Activated T-cell treated with anti-CD3 and anti-CD28 coated beads, Interleukin-2, amount 50 U/mL, for 24 hours (primary cell): Measurements from ENCODE around the gene MCCC2.
"Not testable (repeated sequence)": the region's sequence is repeated elsewhere in the genome, so short reads cannot be mapped to it uniquely, and the experiment has no call there.

Source experiments
- DNase-seq: peaks from one replicate; pipeline ENCODE4 v3.0.0-alpha.2; 2020
- H3K27ac Mint-ChIP-seq: 2 replicates; pipeline ENCODE4 v1.8.0; 2020; ENCODE audit warnings: mild to moderate bottlenecking, mixed read lengths
- H3K27me3 Mint-ChIP-seq: 2 replicates; pipeline ENCODE4 v1.8.0; 2020; ENCODE audit warnings: mixed read lengths
- H3K36me3 Mint-ChIP-seq: 2 replicates; pipeline ENCODE4 v1.8.0; 2020; ENCODE audit warnings: low read depth, mixed read lengths
- H3K4me1 Mint-ChIP-seq: 2 replicates; pipeline ENCODE4 v1.8.0; 2020; ENCODE audit warnings: low read depth, mixed read lengths
- H3K4me3 Mint-ChIP-seq: 2 replicates; pipeline ENCODE4 v1.8.0; 2020; ENCODE audit warnings: mild to moderate bottlenecking, moderate library complexity, mixed read lengths
- H3K9me3 Mint-ChIP-seq: 2 replicates; pipeline ENCODE4 v1.8.0; 2020; ENCODE audit warnings: mixed read lengths

The MCCC2 gene

DNA sequence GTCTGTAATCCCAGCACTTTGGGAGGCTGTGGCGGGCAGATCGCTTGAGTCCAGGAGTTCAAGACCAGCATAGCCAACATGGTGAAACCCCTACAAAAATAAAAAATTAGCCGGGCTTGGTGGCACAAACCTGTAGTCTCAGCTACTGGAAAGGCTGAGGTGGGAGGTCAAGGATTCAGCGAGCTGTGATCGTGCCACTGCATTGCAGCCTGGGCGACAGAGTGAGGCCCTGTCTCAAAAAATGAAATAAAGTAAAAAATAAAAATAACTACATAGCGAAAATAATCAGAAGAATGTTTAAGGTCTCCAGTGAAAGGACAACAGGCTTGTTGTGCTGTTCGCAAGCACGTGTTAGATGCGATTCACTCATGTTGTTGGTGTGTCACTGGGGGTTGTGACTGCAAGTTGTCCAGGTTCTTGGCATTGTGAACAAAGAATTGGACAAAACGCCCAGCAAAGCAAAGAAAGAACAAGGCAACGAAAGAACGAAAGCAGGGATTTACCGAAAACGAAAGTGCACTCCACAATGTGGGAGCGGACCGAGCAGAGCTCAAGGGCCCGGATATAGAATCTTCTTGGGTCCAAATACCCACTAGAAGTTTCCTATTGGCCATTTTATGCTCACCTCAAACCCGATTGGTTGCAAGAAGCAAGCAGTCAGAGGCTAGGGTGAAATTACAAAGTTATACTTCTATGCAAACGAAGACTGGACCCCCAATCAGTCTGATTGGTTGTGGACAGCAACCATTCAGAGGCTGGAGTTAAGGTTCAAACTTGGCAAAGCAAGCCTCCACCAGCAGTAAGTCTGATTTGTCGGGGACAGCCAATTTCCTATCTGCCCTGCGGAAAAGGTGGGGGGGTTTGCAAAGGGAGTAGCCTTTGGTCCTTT is 844 bp upstream of the MCCC2 start:
- H3K36me3 Mint-ChIP-seq, result peaks cover 29% of the 10 kb centered on the region
- peak overlapping the region; percentile 99 for H3K27ac Mint-ChIP-seq
- no peak for DNase-seq
- H3K4me3 Mint-ChIP-seq, result peak overlapping the region; percentile 83
- peaks cover 37% of the 10 kb centered on the region for H3K4me1 Mint-ChIP-seq
- H3K9me3 Mint-ChIP-seq, result no peaks in the 10 kb centered on the region
- H3K27me3 Mint-ChIP-seq, result no peaks in the 10 kb centered on the region

DNA sequence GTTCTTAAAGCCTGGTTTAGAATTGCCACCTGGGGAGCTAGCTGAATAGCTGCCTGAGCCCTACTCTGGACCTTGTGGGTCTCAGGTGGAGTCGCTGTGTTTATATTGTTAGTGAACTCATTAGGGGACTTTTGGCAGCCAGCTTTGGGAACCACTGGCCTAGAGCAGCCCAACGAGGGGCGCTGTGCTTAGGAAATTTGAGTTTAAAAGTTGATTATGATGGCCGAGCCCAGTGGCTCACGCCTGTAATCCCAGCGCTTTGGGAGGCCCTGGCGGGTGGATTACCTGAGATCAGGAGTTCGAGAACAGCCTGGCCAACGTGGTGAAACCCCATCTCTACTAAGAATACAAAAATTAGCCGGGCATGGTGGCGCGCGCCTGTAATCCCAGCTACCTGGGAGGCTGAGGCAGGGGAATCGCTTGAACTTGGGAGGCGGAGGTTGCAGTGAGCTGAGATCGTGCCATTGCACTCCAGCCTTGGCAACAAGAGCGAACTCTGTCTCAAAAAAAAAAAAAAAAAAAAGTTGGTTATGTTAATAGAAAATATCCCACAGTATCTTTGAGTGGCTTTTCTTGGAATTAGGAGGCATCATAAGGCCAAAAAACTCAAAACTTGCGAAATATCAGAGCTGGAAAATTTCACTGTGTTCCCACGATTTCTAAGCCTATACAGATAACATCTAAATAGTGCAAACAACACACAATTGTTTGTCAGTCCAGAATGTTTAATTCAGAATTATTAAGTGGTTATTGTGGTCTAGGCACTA is 809 bp downstream of the MCCC2 start:
- peak overlapping the region; percentile 99 for H3K27ac Mint-ChIP-seq
- H3K4me1 Mint-ChIP-seq, result peaks cover 39% of the 10 kb centered on the region
- DNase-seq, result no peak
- peak overlapping the region; percentile 83 for H3K4me3 Mint-ChIP-seq
- H3K36me3 Mint-ChIP-seq, result peaks cover 35% of the 10 kb centered on the region
- H3K27me3 Mint-ChIP-seq, result no peaks in the 10 kb centered on the region
- no peaks in the 10 kb centered on the region for H3K9me3 Mint-ChIP-seq

DNA sequence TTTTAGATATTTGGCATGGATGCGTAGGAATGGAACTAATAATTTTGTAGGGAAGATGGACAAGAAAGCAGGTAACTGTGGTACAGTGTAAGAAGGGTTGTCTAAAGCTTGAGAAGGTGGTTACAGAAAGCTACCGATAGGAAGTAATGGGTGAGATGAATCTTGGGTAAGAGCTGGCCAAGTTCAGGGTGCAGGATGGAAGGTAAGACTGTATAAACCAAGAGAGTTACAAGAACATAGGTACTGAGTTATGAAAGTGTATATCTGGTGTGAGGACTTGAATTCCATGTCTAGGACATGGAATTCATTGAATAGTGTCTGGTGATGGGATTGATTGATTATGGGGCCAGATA is 1.4 kb downstream of the MCCC2 start:
- no peak for DNase-seq
- H3K27ac Mint-ChIP-seq, result peak overlapping the region; percentile 44
- no peaks in the 10 kb centered on the region for H3K9me3 Mint-ChIP-seq
- peak overlapping the region; percentile 83 for H3K4me3 Mint-ChIP-seq
- H3K36me3 Mint-ChIP-seq, result peaks cover 38% of the 10 kb centered on the region
- no peaks in the 10 kb centered on the region for H3K27me3 Mint-ChIP-seq
- peaks cover 39% of the 10 kb centered on the region for H3K4me1 Mint-ChIP-seq

DNA sequence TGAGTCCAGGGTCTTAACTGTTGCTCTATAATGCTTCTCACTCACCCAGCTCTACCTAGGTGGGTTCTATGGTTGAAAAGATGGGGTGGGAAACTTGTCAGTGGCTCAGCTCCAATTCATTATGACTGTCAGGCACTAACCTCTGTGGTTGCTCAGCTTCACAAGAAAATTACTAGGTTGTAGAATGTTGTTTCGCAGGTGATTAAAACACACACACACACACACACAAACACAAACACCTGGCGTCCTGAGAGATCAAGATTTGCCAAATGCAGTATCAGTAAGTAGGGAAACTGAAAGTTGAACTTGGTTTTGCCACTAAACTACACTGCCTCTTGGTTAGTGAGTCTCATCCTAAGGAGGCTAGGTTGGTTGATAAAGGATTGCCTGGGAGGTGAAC is 2.8 kb downstream of the MCCC2 start:
- DNase-seq, result no peak
- Mint-ChIP-seq H3K4me1 (peaks cover 39% of the 10 kb centered on the region), H3K4me3 (peak overlapping the region; percentile 83), H3K36me3 (peaks cover 49% of the 10 kb centered on the region), H3K9me3 (no peaks in the 10 kb centered on the region), H3K27ac (peak overlapping the region; percentile 69), H3K27me3 (no peaks in the 10 kb centered on the region)

DNA sequence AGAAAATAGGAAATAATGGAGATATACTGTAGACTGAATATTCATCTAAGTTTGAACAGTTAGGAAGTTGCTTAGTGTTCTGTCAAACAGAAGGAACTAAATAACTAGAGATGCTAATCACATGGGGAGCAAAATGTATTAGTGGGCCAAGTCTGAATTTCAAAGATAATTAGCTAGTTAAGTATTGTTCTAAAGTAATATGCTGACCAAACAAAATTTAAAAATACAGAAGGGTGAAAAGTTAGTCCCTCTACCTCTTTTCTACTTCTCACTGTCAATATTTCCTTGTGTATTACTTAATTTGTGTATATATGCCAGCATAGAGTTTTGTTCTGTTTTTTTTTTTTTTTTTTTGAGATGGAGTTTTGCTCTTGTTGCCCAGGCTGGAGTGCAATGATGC is 4.0 kb downstream of the MCCC2 start:
- H3K4me3 Mint-ChIP-seq, result no peak overlapping the region
- no peaks in the 10 kb centered on the region for H3K27me3 Mint-ChIP-seq
- H3K27ac Mint-ChIP-seq, result no peak overlapping the region
- H3K36me3 Mint-ChIP-seq, result peaks cover 60% of the 10 kb centered on the region
- H3K4me1 Mint-ChIP-seq, result peaks cover 39% of the 10 kb centered on the region
- no peak for DNase-seq
- H3K9me3 Mint-ChIP-seq, result no peaks in the 10 kb centered on the region

DNA sequence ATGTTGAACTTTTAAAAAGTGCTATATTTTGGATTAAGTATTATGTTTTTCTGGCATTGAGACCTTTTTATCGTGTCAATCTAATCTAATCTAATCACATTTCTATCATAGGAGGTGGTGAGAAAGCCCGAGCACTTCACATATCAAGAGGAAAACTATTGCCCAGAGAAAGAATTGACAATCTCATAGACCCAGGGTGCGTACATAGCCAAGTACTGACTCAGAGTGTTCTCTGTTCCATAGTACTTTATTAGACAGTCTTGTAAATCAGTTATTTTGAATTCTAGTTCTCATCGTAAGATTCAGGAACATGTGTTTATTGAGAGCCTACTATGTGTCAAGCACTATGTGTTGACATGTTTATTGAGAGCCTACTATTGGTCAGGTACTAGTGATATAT is 9.0 kb downstream of the MCCC2 start:
- H3K4me1 Mint-ChIP-seq, result peaks cover 20% of the 10 kb centered on the region
- H3K36me3 Mint-ChIP-seq, result peaks cover 74% of the 10 kb centered on the region
- DNase-seq, result no peak
- no peak overlapping the region for H3K4me3 Mint-ChIP-seq
- H3K27me3 Mint-ChIP-seq, result no peaks in the 10 kb centered on the region
- peak overlapping the region; percentile 27 for H3K27ac Mint-ChIP-seq
- H3K9me3 Mint-ChIP-seq, result no peaks in the 10 kb centered on the region

DNA sequence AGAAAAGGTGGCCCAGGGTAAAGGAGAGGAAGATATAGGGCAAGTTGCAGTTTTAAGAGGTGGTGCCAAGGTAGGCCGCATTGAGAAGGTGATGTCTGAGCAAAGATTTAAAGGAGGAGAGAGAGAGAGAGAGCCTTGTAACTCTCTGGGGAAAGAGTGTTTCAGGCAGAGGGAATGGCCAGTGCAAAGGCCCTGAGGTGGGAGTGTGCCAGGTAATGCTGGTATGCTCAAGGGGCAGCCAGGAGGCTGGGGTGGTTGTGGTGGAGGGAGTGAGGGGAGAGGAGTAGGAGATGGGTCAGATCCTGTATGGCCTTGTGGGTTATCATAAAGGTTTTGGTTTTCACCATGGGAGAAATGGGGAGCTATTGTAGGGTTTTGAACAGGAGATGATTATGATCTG is 9.9 kb downstream of the MCCC2 start:
- Mint-ChIP-seq H3K27ac (peak overlapping the region; percentile 2), H3K9me3 (no peaks in the 10 kb centered on the region), H3K27me3 (no peaks in the 10 kb centered on the region), H3K4me3 (no peak overlapping the region), H3K36me3 (peaks cover 78% of the 10 kb centered on the region), H3K4me1 (peaks cover 28% of the 10 kb centered on the region)
- DNase-seq, result no peak

DNA sequence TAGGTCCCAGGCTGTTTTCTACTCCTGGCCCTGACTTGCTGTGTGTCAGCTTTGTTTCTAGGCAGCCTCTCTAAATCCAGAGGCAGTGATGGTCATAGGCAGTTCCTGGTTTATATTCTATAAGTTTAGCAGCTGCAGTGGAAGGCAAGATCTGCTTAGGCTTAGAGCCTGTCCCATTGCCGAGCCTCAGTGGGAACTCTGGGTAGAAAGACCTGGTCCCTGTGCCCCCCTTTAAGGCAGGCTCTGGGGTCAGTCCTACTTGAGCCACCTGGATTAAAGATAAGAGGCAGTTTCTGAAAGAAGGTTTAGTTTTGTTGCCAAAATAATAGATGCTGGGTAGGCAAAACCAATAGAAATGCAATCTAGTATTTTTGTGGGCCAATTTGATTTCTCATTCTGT is 13.6 kb downstream of the MCCC2 start:
- peaks cover 35% of the 10 kb centered on the region for H3K4me1 Mint-ChIP-seq
- peak overlapping the region; percentile 53 for H3K4me3 Mint-ChIP-seq
- H3K36me3 Mint-ChIP-seq, result peaks cover 78% of the 10 kb centered on the region
- no peaks in the 10 kb centered on the region for H3K9me3 Mint-ChIP-seq
- DNase-seq, result no peak
- peak overlapping the region; percentile 95 for H3K27ac Mint-ChIP-seq
- no peaks in the 10 kb centered on the region for H3K27me3 Mint-ChIP-seq

DNA sequence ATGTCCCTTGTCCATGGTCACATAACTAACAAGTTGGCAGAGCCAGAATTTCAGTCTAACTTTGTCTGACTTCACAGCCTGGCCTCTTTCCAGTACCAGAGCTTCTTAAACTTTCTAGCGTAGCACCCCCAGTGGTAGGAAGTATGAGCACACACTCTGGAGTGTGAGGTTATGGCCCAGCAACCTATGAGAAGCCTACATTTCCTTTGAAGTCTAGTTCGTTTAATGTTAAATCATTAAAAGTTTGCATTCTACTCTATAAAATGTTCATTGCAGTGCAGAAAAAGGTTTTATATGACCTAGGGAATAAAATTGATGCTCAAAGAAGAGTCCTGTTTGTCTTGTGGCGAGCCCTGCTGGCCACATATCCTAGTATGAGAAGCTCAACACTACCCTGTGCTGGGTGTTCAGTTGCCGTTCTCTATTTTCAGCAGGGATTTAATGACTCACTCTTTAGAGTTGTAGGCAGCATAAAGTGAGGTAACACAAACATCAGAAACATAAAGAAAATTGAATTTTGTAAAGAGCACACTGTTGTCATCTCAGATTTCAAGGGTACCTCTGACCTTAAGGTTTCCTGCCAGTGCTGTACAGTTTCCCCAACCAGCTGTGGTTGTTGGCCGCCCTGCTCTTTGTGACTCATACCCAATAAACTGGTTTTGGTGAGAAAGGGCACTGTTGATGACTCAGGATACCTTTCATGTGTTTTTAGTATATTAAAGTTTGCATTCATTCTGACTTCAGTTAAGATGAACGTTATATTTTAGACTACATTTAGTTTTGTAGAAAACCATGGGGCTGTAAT is 14.3 kb downstream of the MCCC2 start:
- peak; percentile 70 for DNase-seq
- peak overlapping the region; percentile 95 for H3K27ac Mint-ChIP-seq
- no peaks in the 10 kb centered on the region for H3K9me3 Mint-ChIP-seq
- H3K27me3 Mint-ChIP-seq, result no peaks in the 10 kb centered on the region
- H3K4me1 Mint-ChIP-seq, result peaks cover 35% of the 10 kb centered on the region
- peak overlapping the region; percentile 53 for H3K4me3 Mint-ChIP-seq
- peaks cover 75% of the 10 kb centered on the region for H3K36me3 Mint-ChIP-seq

DNA sequence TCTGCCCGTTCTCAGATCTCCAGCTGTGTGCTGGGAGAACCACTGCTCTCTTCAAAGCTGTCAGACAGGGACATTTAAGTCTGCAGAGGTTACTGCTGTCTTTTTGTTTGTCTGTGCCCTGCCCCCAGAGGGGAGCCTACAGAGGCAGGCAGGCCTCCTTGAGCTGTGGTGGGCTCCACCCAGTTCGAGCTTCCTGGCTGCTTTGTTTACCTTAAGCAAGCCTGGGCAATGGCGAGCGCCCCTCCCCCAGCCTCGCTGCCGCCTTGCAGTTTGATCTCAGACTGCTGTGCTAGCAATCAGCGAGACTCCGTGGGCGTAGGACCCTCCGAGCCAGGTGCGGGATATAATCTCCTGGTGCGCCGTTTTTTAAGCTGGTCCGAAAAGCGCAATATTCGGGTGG is 22.8 kb downstream of the MCCC2 start:
- not testable (repeated sequence) for H3K4me1 Mint-ChIP-seq, H3K27me3 Mint-ChIP-seq, H3K9me3 Mint-ChIP-seq, H3K4me3 Mint-ChIP-seq, DNase-seq, H3K27ac Mint-ChIP-seq
- H3K36me3 Mint-ChIP-seq, result peaks cover 49% of the 10 kb centered on the region

DNA sequence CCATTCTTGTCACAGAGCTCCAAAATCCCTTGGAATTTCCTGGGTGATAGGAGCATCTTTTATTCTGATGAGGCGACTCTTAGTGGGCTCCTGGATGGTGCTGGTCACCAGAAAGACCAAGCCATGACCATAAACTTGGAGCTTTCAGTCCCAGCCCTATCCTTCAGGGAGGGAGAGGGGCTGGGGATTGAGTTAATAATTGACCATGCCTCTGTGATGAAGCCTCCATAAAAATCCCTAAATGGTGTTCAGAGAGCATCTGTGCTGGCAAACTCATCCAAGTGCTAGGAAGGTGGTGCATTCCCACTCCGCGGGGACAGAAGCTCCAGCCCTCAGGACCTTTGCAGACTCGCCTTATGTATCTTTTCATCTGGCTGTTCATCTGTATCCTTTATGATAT is 28.7 kb downstream of the MCCC2 start:
- Mint-ChIP-seq H3K4me1 (peaks cover 14% of the 10 kb centered on the region), H3K4me3 (no peak overlapping the region), H3K36me3 (peaks cover 72% of the 10 kb centered on the region)

DNA sequence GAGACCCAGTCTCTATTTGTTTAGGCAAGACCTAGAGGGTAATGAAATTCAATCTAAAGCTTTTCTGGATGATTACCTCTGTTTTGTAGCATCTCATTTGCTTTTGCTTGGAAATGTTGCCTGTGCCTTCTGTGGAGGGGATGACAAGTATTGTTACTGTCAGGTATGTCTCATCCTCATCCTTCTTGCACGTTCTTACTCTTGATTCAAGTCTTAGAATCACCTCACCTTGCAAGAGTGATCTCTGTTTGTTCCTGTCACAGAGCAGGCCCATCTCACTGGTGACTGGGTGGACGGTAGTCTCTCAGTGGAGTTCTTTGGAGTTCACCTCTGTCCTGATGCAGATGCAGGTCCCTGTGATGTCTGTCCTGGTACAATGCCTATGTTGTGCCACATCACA is 33.5 kb downstream of the MCCC2 start:
- no peak for DNase-seq
- no peak overlapping the region for H3K4me3 Mint-ChIP-seq
- no peaks in the 10 kb centered on the region for H3K9me3 Mint-ChIP-seq
- H3K27ac Mint-ChIP-seq, result no peak overlapping the region
- peaks cover 26% of the 10 kb centered on the region for H3K4me1 Mint-ChIP-seq
- no peaks in the 10 kb centered on the region for H3K27me3 Mint-ChIP-seq
- H3K36me3 Mint-ChIP-seq, result peaks cover 84% of the 10 kb centered on the region

More for the DNA sequence above, 28.7 kb downstream of the MCCC2 start:
- no peaks in the 10 kb centered on the region for H3K9me3 Mint-ChIP-seq
- no peak for DNase-seq
- H3K27me3 Mint-ChIP-seq, result no peaks in the 10 kb centered on the region
- H3K27ac Mint-ChIP-seq, result no peak overlapping the region

DNA sequence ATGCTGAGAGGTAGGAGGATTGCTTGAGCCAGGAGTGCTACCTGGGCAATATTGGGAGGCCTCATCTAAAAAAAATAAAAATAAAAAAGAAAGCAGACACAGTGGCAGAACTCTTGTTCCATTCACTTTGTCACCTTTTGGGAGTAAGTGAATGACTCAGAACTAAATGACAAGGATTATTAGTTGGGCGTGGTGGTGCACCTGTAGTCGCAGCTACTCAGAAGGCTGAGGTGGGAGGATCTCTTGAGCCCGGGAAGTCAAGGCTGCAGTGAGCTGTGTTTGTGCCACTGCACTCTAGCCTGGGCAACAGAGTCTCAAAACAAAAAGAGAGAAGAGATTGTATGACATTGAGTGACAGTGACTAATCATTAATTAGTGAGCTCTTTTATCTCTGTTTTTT is 34.1 kb downstream of the MCCC2 start:
- no peak overlapping the region for H3K27ac Mint-ChIP-seq
- H3K4me1 Mint-ChIP-seq, result peaks cover 26% of the 10 kb centered on the region
- DNase-seq, result no peak
- H3K4me3 Mint-ChIP-seq, result no peak overlapping the region
- H3K27me3 Mint-ChIP-seq, result no peaks in the 10 kb centered on the region
- peaks cover 83% of the 10 kb centered on the region for H3K36me3 Mint-ChIP-seq
- H3K9me3 Mint-ChIP-seq, result no peaks in the 10 kb centered on the region

DNA sequence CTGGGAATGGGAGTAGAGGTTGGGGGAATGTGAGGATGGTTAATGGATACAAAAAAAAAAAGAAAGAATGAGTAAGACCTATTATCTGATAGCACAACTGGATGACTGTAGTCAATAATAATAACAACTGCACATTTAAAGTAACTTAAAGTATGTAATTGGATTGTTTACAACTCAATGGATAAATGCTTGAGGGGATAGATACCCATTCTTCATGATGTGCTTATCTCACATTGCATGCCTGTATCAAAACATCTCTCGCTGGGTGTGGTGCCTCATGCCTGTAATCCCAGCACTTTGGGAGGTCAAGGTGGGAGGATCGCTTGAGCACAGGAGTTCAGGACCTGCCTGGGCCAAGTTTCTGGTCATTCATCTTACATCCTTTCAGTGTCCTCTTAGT is 34.6 kb downstream of the MCCC2 start:
- no peak for DNase-seq
- H3K27me3 Mint-ChIP-seq, result no peaks in the 10 kb centered on the region
- H3K27ac Mint-ChIP-seq, result no peak overlapping the region
- no peak overlapping the region for H3K4me3 Mint-ChIP-seq
- H3K9me3 Mint-ChIP-seq, result no peaks in the 10 kb centered on the region
- peaks cover 24% of the 10 kb centered on the region for H3K4me1 Mint-ChIP-seq
- H3K36me3 Mint-ChIP-seq, result peaks cover 82% of the 10 kb centered on the region
